Kidney epithelial cell (primary cell): ENCODE measurements around the gene ACSF3. TPM values are rescaled to one million over a fixed set of nuclear protein-coding genes. Genes with fewer than 3 reads are reported as not detected.

Source experiments
- DNase-seq: peaks from one replicate; pipeline ENCODE4 v3.0.0-alpha.2; 2010; ENCODE audit warnings: low read depth
- H3K27me3 ChIP-seq: 2 replicates; pipeline ENCODE4 v1.6.0; 2011; ENCODE audit warnings: low read length; ENCODE audit not compliant: control insufficient read depth, insufficient read depth
- H3K36me3 ChIP-seq: 2 replicates; pipeline ENCODE4 v1.5.1; 2011; ENCODE audit warnings: low read length; ENCODE audit not compliant: control insufficient read depth, insufficient read depth
- H3K4me3 ChIP-seq: 2 replicates; pipeline ENCODE4 v1.5.1; 2011; ENCODE audit warnings: low read depth, mild to moderate bottlenecking, control low read depth, low read length
- CTCF ChIP-seq: IDR thresholded peaks from 2 replicates; pipeline ENCODE4 v1.5.1; 2011; ENCODE audit warnings: mild to moderate bottlenecking, moderate library complexity, low read length, control low read depth, inconsistent platforms; ENCODE audit not compliant: insufficient read depth, poor library complexity, severe bottlenecking
- total RNA-seq: library from RNA; depleted of rRNA; stranded (reverse); fragments of >200 nt; gene quantifications from 2 replicates; pipeline ENCODE4 v1.2.3, GENCODE V29; 2015

The ACSF3 gene
- total RNA-seq, 1 donor from 2014 or later, result 36.9 TPM

GRCh38 chr16:89113152-89113547 is 19.5 kb downstream of the ACSF3 start:
- no peak overlapping the region for H3K4me3 ChIP-seq
- no peak for TF ChIP-seq CTCF
- peaks cover 1% of the 10 kb centered on the region for H3K36me3 ChIP-seq
- no peaks in the 10 kb centered on the region for H3K27me3 ChIP-seq
- DNase-seq, result no peak

- no peak for DNase-seq
- no peaks in the 10 kb centered on the region for H3K27me3 ChIP-seq
- TF ChIP-seq CTCF, result no peak
- H3K36me3 ChIP-seq, result peaks cover 1% of the 10 kb centered on the region
- no peak overlapping the region for H3K4me3 ChIP-seq
These were observed 20.0 kb downstream of the ACSF3 start for GRCh38 chr16:89113661-89114060.

- Histone ChIP-seq H3K36me3 (peaks cover 1% of the 10 kb centered on the region), H3K27me3 (no peaks in the 10 kb centered on the region), H3K4me3 (no peak overlapping the region)
- TF ChIP-seq CTCF, result no peak
- DNase-seq, result no peak
These were observed 20.7 kb downstream of the ACSF3 start for GRCh38 chr16:89114159-89114981.

GRCh38 chr16:89115216-89115861 is 21.7 kb downstream of the ACSF3 start:
- peaks cover 2% of the 10 kb centered on the region for H3K36me3 ChIP-seq
- TF ChIP-seq CTCF, result no peak
- H3K27me3 ChIP-seq, result no peaks in the 10 kb centered on the region
- no peak for DNase-seq
- no peak overlapping the region for H3K4me3 ChIP-seq

GRCh38 chr16:89116341-89117226 is 22.9 kb downstream of the ACSF3 start:
- no peak for TF ChIP-seq CTCF
- DNase-seq, result no peak
- H3K27me3 ChIP-seq, result no peaks in the 10 kb centered on the region
- peaks cover 2% of the 10 kb centered on the region for H3K36me3 ChIP-seq
- no peak overlapping the region for H3K4me3 ChIP-seq
